HG03064 (cell line): ENCODE results near the gene PDZD4.

Source experiments
- ATAC-seq: cut with Tn5 transposase; IDR thresholded peaks from one replicate; pipeline ENCODE4 v1.9.1; 2021; ENCODE audit warnings: low read depth; ENCODE audit not compliant: unreplicated experiment

PDZD4 gene

GRCh38 chrX:153867671-153868070 lies 37.3 kb upstream of the PDZD4 start:
- no peak for ATAC-seq

GRCh38 chrX:153867139-153867538 lies 36.8 kb upstream of the PDZD4 start:
- no peak for ATAC-seq

GRCh38 chrX:153866302-153867019 lies 36.1 kb upstream of the PDZD4 start:
- ATAC-seq: no peak

GRCh38 chrX:153865685-153866084 lies 35.3 kb upstream of the PDZD4 start:
- ATAC-seq: no peak

GRCh38 chrX:153865321-153865580 lies 34.9 kb upstream of the PDZD4 start:
- ATAC-seq: no peak

- no peak for ATAC-seq
These were observed 34.4 kb upstream of the PDZD4 start for GRCh38 chrX:153864561-153865320.

- ATAC-seq: no peak
These were observed 33.8 kb upstream of the PDZD4 start for GRCh38 chrX:153864101-153864500.

GRCh38 chrX:153863251-153863991 lies 33.1 kb upstream of the PDZD4 start:
- no peak for ATAC-seq

- ATAC-seq: no peak
These were observed 32.3 kb upstream of the PDZD4 start for GRCh38 chrX:153862369-153863250.

- ATAC-seq: no peak
These were observed 31.5 kb upstream of the PDZD4 start for GRCh38 chrX:153861733-153862310.

GRCh38 chrX:153861151-153861550 lies 30.8 kb upstream of the PDZD4 start:
- no peak for ATAC-seq

GRCh38 chrX:153857348-153857903 lies 27.1 kb upstream of the PDZD4 start:
- ATAC-seq: no peak

GRCh38 chrX:153854702-153855101 lies 24.4 kb upstream of the PDZD4 start:
- no peak for ATAC-seq

- ATAC-seq: no peak
These were observed 23.5 kb upstream of the PDZD4 start for GRCh38 chrX:153853902-153854267.

- no peak for ATAC-seq
These were observed 23.0 kb upstream of the PDZD4 start for GRCh38 chrX:153853180-153853901.

- no peak for ATAC-seq
These were observed 21.6 kb upstream of the PDZD4 start for GRCh38 chrX:153851981-153852380.

GRCh38 chrX:153848325-153848724 lies 18.0 kb upstream of the PDZD4 start:
- ATAC-seq: no peak

GRCh38 chrX:153845842-153846241 lies 15.5 kb upstream of the PDZD4 start:
- no peak for ATAC-seq

GRCh38 chrX:153845195-153845594 lies 14.9 kb upstream of the PDZD4 start:
- no peak for ATAC-seq
